HFF-Myc (cell line): ENCODE measurements around the gene SRSF1.
A peak's percentile ranks its signal among the peaks of the same experiment; 100 is the strongest.

Source experiments
- DNase-seq: peaks from one replicate; pipeline ENCODE4 v3.0.0-alpha.2; 2011; ENCODE audit warnings: low read depth; ENCODE audit errors: extremely low read depth
- H3K4me3 ChIP-seq: replicated peaks from 2 replicates; pipeline ENCODE4 v1.5.1; 2011; ENCODE audit warnings: low read depth, mild to moderate bottlenecking, control low read depth, low read length
- CTCF ChIP-seq: IDR thresholded peaks from 2 replicates; pipeline ENCODE4 v1.5.1; 2012; ENCODE audit warnings: mild to moderate bottlenecking, low read depth, low read length, control low read depth; ENCODE audit errors: missing control alignments

SRSF1 gene

GRCh38 chr17:57988301-57989250 lies 18.5 kb downstream of the SRSF1 start:
- TF ChIP-seq CTCF: no peak
- DNase-seq: no peak
- H3K4me3 ChIP-seq: peak overlapping the region; percentile 80

- peak within 1 kb of the TSS; percentile 80 for H3K4me3 ChIP-seq
- DNase-seq: no peak
- TF ChIP-seq CTCF: no peak
Measured at GRCh38 chr17:57987581-57988300, 19.3 kb downstream of the SRSF1 start, which contains the start of gene VEZF1. Gene VEZF1, minus strand, starts transcription at chr17:57988254. Its CDS starts 143 bp downstream, at chr17:57988111.

DNA sequence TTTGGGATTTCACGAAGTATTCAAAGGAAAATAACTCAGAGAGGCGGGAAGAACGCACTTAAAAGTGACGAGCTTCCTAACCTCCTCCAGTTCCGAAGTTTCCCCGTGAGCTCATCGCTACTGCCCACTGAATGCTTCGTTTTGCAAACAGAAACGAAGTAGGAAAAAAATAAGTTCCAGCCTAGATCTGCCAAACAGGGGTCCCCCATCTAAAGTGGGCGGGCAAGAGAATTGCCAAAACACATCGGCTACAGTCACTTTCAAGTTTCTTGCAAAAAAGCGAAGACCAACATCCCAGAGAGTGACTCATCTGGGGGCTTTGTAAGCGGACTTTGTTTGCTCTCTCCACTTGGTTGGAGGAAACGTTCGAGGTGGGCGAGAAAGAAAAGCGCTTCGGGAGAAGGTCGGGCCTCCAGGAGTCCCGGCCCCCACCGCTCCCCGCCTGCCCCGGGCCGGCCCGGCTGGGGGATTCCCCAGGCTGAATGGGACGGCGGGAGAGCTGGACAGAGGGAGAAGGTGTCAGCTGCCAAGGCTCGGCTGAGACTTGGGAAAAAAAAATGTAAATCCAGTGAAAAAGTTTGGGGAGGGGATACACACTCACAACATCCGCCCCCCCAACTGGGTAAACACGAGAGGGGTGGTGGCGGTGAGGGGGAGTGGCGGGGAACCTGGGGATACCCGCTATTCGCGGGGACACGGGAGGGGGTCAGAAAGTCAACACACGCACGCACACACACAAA lies 20.0 kb downstream of the SRSF1 start:
- H3K4me3 ChIP-seq: peak overlapping the region; percentile 80
- no peak for TF ChIP-seq CTCF
- no peak for DNase-seq

DNA sequence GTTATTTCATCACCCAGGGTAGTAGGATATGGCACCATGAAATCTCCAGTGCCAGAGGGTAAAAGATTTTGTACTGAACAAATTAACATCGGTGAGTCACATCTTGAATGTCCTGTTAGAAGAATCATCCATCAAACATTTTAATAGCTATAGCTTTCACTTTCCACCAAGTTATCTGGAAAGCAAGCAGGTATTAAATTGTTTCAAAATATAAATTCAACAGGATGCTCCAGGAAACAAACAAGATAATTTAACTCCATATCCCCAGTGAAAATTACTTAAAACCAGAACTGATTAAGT lies 21.4 kb downstream of the SRSF1 start:
- TF ChIP-seq CTCF: no peak
- H3K4me3 ChIP-seq: peak overlapping the region; percentile 80
- DNase-seq: no peak

- TF ChIP-seq CTCF: no peak
- DNase-seq: no peak
Measured at GRCh38 chr17:57984936-57985674, 21.9 kb downstream of the SRSF1 start.

More at GRCh38 chr17:57984936-57985674, 21.9 kb downstream of the SRSF1 start:
- H3K4me3 ChIP-seq: peak overlapping the region; percentile 19
